ENCODE results near the gene ENAH. TPM values are rescaled to one million over a fixed set of nuclear protein-coding genes. Genes with fewer than 3 reads are reported as not detected.

The ENAH gene
- total RNA-seq, 1 experiment from 2014 or later: 103 TPM

GRCh38 chr1:225548140-225548857 lies 104.6 kb downstream of the ENAH start:
- Mint-ChIP-seq H3K9me3 (ENCODE audit: low read depth, unreplicated experiment) (no peaks in the 10 kb centered on the region), H3K36me3 (ENCODE audit: insufficient read depth, unreplicated experiment) (no peaks in the 10 kb centered on the region)

GRCh38 chr1:225545649-225546048 lies 107.3 kb downstream of the ENAH start:
- intact Hi-C loops (cut with micrococcal nuclease; ENCODE audit: unreplicated experiment): no loop called here
- CTCF ChIA-PET: interaction anchor here (0.6 to 1.2 kb wide), 4 partner anchors 49 to 227 kb away, joined by 3 to 4 read pairs (median 3); no protein-coding TSS in a partner anchor
- no TSS peak for BruUV-seq (replicated peaks)

More at GRCh38 chr1:225548140-225548857, 104.6 kb downstream of the ENAH start:
- Mint-ChIP-seq H3K27me3 (ENCODE audit: unreplicated experiment) (no peaks in the 10 kb centered on the region), H3K4me1 (ENCODE audit: low read depth, unreplicated experiment) (peaks cover 8% of the 10 kb centered on the region), H3K4me3 (ENCODE audit: low read depth, unreplicated experiment) (no peak overlapping the region), H3K27ac (ENCODE audit: unreplicated experiment) (no peak overlapping the region)
- no TSS peak for BruUV-seq (replicated peaks)
- no peak for TF ChIP-seq CTCF (IDR thresholded peaks at IDR 0.05; ENCODE audit: unreplicated experiment)
- intact Hi-C loops (cut with micrococcal nuclease; ENCODE audit: unreplicated experiment): no loop called here
- no peak for DNase-seq
- CTCF ChIA-PET: interaction anchor here (0.5 to 1.0 kb wide), 2 partner anchors 28 to 231 kb away, joined by 3 to 5 read pairs; no protein-coding TSS in a partner anchor

GRCh38 chr1:225544924-225545323 lies 108.0 kb downstream of the ENAH start:
- H3K9me3 Mint-ChIP-seq (ENCODE audit: low read depth, unreplicated experiment): no peaks in the 10 kb centered on the region
- no peak for TF ChIP-seq CTCF (IDR thresholded peaks at IDR 0.05; ENCODE audit: unreplicated experiment)
- peaks cover 4% of the 10 kb centered on the region for H3K4me1 Mint-ChIP-seq (ENCODE audit: low read depth, unreplicated experiment)
- H3K27ac Mint-ChIP-seq (ENCODE audit: unreplicated experiment): no peak overlapping the region
- no peaks in the 10 kb centered on the region for H3K27me3 Mint-ChIP-seq (ENCODE audit: unreplicated experiment)
- H3K4me3 Mint-ChIP-seq (ENCODE audit: low read depth, unreplicated experiment): no peak overlapping the region
- intact Hi-C loops (cut with micrococcal nuclease; ENCODE audit: unreplicated experiment): no loop called here
- DNase-seq: no peak
- CTCF ChIA-PET: interaction anchor here (0.6 kb wide), 1 partner anchor 1116 kb away, joined by 3 read pairs; no protein-coding TSS in a partner anchor
- H3K36me3 Mint-ChIP-seq (ENCODE audit: insufficient read depth, unreplicated experiment): no peaks in the 10 kb centered on the region
- no TSS peak for BruUV-seq (replicated peaks)

More at GRCh38 chr1:225545649-225546048, 107.3 kb downstream of the ENAH start:
- no peak for TF ChIP-seq CTCF (IDR thresholded peaks at IDR 0.05; ENCODE audit: unreplicated experiment)
- H3K4me1 Mint-ChIP-seq (ENCODE audit: low read depth, unreplicated experiment): peaks cover 8% of the 10 kb centered on the region
- no peaks in the 10 kb centered on the region for H3K9me3 Mint-ChIP-seq (ENCODE audit: low read depth, unreplicated experiment)
- H3K4me3 Mint-ChIP-seq (ENCODE audit: low read depth, unreplicated experiment): no peak overlapping the region
- DNase-seq: no peak
- H3K27me3 Mint-ChIP-seq (ENCODE audit: unreplicated experiment): no peaks in the 10 kb centered on the region
- H3K27ac Mint-ChIP-seq (ENCODE audit: unreplicated experiment): no peak overlapping the region
- H3K36me3 Mint-ChIP-seq (ENCODE audit: insufficient read depth, unreplicated experiment): no peaks in the 10 kb centered on the region

GRCh38 chr1:225544263-225544662 lies 108.7 kb downstream of the ENAH start:
- Mint-ChIP-seq H3K4me1 (ENCODE audit: low read depth, unreplicated experiment) (peaks cover 7% of the 10 kb centered on the region), H3K27ac (ENCODE audit: unreplicated experiment) (no peak overlapping the region), H3K4me3 (ENCODE audit: low read depth, unreplicated experiment) (no peak overlapping the region), H3K9me3 (ENCODE audit: low read depth, unreplicated experiment) (no peaks in the 10 kb centered on the region), H3K27me3 (ENCODE audit: unreplicated experiment) (no peaks in the 10 kb centered on the region), H3K36me3 (ENCODE audit: insufficient read depth, unreplicated experiment) (no peaks in the 10 kb centered on the region)
- CTCF ChIA-PET: interaction anchor here (0.6 kb wide), 1 partner anchor 35 kb away, joined by 3 read pairs; no protein-coding TSS in a partner anchor
- intact Hi-C loops (cut with micrococcal nuclease; ENCODE audit: unreplicated experiment): no loop called here
- no peak for TF ChIP-seq CTCF (IDR thresholded peaks at IDR 0.05; ENCODE audit: unreplicated experiment)
- no TSS peak for BruUV-seq (replicated peaks)
- DNase-seq: no peak

All from Calu3 (cell line).